Fibroblast of upper back skin (primary cell): ENCODE measurements around the gene UIMC1.
A peak's percentile ranks its signal among the peaks of the same experiment; 100 is the strongest.
"Not testable (repeated sequence)": the region's sequence is repeated elsewhere in the genome, so short reads cannot be mapped to it uniquely, and the experiment has no call there.

ENCODE experiments used
- DNase-seq: peaks from one replicate; pipeline ENCODE4 v3.0.0-alpha.2; 2013

The UIMC1 gene

GRCh38 chr5:177006265-177006972 lies at the start of gene UIMC1:
Gene UIMC1, minus strand, starts transcription at chr5:177006779. Its CDS starts 24,164 bp downstream, at chr5:176982615.
- peak; percentile 88 for DNase-seq

- no peak for DNase-seq
Measured at GRCh38 chr5:177049285-177049684, 42.7 kb upstream of the UIMC1 start.

- not testable (repeated sequence) for DNase-seq
Measured at GRCh38 chr5:177048531-177048930, 42.0 kb upstream of the UIMC1 start.

GRCh38 chr5:177045631-177046030 lies 39.1 kb upstream of the UIMC1 start:
- no peak for DNase-seq

- no peak for DNase-seq
Measured at GRCh38 chr5:177044641-177045040, 38.1 kb upstream of the UIMC1 start.

- DNase-seq = no peak
Measured at GRCh38 chr5:177043958-177044357, 37.4 kb upstream of the UIMC1 start.

GRCh38 chr5:177043114-177043513 lies 36.5 kb upstream of the UIMC1 start:
- DNase-seq = no peak

GRCh38 chr5:177041936-177042335 lies 35.4 kb upstream of the UIMC1 start:
- DNase-seq = no peak

- peak; percentile 58 for DNase-seq
Measured at GRCh38 chr5:177040814-177041420, 34.3 kb upstream of the UIMC1 start.

- no peak for DNase-seq
Measured at GRCh38 chr5:177036921-177037320, 30.3 kb upstream of the UIMC1 start.

- DNase-seq = no peak
Measured at GRCh38 chr5:177036443-177036842, 29.9 kb upstream of the UIMC1 start.

- DNase-seq = peak; percentile 61
Measured at GRCh38 chr5:177035976-177036375, 29.4 kb upstream of the UIMC1 start.

- DNase-seq = no peak
Measured at GRCh38 chr5:177029498-177029897, 22.9 kb upstream of the UIMC1 start.

- DNase-seq = no peak
Measured at GRCh38 chr5:177027665-177028064, 21.1 kb upstream of the UIMC1 start.

GRCh38 chr5:177025101-177025601 lies 18.6 kb upstream of the UIMC1 start:
- peak; percentile 34 for DNase-seq

- no peak for DNase-seq
Measured at GRCh38 chr5:177024559-177024958, 18.0 kb upstream of the UIMC1 start.

GRCh38 chr5:177023303-177023664 lies 16.7 kb upstream of the UIMC1 start:
- DNase-seq = no peak

GRCh38 chr5:177022386-177023302 lies 16.1 kb upstream of the UIMC1 start, which contains the start of gene ZNF346:
Gene ZNF346, plus strand, starts transcription at chr5:177022696. Its CDS starts 43 bp downstream, at chr5:177022739.
- peak; percentile 94 for DNase-seq

- DNase-seq = no peak
Measured at GRCh38 chr5:177020033-177020432, 13.5 kb upstream of the UIMC1 start.

- no peak for DNase-seq
Measured at GRCh38 chr5:177018341-177018740, 11.8 kb upstream of the UIMC1 start.

GRCh38 chr5:177015156-177015555 lies 8.6 kb upstream of the UIMC1 start:
- DNase-seq = no peak

GRCh38 chr5:177010153-177010552 lies 3.6 kb upstream of the UIMC1 start:
- DNase-seq = no peak

- DNase-seq = no peak
Measured at GRCh38 chr5:177008716-177009115, 2.1 kb upstream of the UIMC1 start.
